HG02623 (cell line): ENCODE results near the gene MYH11.

Experiments
- ATAC-seq: cut with Tn5 transposase; IDR thresholded peaks from one replicate; pipeline ENCODE4 v1.9.1; 2021; ENCODE audit warnings: moderate library complexity; ENCODE audit not compliant: unreplicated experiment

Gene MYH11

DNA sequence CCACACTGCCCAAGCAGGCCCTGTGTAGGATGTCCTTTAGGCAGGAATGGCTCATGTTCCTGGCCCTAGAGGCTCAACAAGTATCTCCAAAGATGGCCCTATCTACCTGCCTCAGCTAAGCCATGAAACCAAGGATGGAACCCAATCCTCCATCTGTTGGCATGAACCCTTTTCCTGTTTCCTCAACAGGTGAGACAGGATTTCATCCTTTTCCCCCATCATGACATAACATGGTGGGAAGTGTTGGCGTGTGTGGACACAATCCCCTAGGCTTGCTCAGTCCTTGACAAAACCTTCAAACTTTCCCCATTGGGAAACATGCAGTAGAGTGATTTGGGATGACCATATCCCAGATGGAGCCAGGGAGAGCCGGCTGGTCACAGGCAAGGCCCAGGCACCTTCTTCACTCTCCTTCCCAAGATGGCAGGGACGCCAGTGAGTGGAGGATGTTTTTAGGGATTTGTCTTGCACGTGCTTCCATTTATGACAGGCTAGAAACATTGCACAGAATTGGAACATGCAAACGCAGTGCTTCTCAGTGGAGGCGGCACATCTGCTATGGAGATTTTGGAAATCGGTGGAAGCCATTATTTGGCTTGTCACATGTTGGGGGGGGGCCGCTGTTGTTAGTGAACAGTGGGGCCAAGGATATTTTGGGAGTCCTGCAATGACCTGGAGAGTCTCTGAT lies 77.0 kb downstream of the MYH11 start:
- ATAC-seq, result no peak

DNA sequence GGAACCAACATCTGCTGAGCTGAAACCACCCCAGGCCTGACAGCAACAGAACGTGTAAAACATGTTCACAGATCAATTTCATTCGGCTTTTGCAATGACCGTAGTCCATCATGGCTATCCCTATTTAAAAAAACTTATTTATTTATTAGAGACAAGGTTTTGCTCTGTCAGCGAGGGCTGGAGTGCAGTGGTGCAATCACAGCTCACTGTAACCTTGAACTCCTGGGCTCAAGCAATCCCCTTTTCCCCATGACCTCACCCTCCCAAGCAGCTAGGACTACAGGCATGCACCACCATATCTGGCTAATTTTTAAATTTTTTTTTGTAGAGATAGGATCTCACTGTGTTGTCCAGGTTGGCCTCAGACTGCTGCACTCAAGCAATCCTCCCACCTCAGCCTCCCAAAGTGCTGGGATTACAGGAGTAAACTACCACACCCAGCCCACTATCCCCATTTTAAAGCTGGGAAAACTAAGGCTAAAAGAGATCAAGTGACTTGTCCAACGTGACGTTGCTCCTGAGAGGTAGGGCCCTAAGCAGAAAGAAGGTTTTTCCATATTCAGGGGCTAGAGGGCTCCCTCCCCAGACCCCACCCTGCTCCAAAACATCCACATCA lies 77.7 kb downstream of the MYH11 start:
- ATAC-seq, result no peak

DNA sequence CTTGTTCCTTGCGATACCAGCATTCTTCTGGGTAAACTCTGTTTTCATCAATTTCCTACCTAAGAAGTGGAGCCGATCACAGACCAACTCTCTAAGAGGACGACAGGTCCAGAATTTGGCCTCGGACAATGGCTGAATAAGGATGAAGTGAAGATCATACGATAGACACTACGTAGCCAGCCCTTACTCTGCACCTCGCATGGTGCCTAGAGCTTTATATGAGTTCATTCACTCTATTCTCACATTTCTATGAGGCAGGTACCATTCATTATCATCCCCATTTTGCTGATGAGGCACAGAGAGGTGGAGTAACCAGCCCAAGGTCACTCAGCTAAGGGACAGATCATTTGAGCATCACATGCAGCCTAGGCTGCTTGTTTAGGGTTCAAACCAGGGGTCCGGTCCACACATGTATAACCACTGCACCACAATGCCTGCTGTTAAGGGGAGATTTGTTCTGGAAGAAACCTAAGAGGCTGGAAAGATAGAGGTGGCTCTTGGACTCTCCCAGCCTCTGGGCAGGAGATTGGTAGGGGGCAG lies 78.6 kb downstream of the MYH11 start:
- ATAC-seq, result no peak

DNA sequence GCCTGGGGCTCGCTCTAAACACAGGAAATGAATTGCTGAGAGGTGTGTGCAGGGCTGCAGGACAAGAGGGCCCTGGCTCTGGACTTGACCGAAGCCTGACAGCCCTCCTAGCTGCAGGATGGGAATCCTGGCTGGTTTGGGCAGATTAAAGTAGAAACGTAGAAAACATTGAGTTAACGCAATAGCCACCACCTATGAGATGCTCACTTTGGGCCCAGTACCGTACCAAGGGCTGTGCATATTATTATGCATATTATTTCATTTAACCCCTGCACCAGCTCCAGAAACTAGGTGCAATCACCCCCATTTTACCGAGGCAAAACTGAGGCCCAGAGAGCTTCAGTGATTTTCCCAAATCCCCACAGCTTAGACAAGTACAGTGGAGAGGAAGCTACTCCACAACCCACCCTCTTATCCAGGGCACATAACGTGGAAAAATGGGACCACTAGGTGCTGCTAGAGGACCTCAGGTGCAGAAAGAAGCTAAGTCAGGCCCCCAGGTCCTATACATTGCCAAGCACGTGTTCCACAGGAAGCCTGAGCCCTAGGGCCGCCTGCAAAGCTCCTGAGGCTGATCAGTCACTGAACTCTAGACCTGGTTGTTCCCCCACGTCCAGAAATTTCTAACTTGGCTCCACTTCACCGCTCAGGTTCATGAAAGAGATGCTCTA lies 79.2 kb downstream of the MYH11 start:
- ATAC-seq, result no peak

DNA sequence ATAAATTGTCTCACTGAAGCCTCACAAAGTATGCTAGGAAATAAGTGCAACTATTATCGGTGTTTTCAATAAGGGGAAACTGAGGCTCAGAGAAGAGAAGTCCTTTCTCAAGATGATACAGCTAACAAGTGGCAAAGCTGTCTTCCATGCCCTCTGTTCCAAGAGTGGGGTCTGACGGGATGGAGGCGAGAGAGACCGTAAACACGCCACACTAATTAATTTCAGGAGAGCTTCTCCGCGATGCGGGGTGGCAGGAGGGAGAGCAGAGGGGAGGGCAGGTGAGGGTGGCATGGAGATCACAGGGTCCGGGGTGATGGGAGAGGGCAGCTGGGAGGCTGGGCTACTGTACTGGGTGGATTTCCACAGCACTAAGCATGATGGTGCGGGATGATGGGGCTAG lies 80.3 kb downstream of the MYH11 start:
- no peak for ATAC-seq

DNA sequence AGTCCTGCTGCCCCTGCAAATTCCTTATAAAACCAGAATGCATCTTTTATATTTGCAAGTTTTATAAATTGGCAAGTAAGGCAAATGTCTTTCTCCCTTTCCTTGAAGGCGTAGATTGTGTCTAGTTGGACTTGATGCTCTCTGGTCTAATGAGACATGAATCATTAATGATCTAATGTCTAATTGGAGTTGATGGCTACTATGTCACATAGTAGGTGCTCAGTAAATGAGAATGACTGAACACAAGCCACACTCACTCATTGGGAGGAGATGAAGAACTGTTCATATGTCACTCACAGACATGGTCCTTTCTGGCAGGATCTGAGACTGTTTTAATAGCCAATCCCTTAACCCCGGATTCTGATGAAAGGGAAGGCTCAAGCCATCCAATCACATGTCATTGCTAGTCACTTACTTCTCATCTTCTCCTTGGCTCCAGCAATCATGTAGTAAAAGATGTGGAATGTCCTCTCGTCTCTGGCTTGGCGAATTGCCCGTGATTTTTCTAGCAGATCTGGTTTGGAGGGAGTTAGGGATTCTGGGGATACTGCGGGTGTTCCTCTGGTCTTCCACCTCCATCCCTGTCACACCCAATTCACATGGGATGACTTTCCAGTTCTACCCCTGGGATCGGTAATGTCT lies 81.0 kb downstream of the MYH11 start:
- no peak for ATAC-seq

DNA sequence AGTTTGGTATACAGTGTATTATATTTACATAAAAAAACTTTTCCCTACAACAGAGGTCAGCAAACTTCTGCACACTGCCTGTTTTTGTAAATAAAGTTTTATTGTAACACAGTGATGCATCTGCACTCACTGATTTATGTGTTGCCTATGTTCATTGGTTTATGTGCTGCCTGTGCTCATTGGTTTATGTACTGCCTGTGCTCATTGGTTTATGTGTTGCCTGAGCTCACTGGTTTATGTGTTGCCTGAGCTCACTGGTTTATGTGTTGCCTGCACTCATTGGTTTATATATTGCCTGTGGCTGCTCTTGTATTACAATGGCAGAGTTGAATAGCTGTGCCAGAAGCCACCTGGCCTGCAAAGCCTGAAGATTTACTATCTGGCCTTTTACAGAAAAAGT lies 81.6 kb downstream of the MYH11 start:
- ATAC-seq, result no peak

DNA sequence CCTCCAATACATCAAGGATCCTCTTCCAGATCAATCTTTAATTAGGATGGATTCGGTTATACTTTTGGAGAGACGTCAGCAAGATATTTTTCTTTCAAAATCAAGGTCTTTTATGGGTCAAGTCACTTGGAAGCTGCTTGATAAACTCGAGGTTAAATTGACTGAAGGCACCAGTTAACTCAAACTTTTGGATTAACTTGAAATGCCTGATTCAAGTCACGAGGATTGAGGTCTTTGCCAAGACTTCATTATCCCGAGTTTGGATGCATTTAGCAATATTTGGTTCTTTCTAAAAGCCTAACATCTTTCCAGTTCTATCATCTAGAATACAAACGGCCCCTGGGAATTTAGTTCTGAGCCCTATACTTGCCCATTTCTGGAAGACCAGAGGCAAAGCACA lies 82.9 kb downstream of the MYH11 start:
- no peak for ATAC-seq

DNA sequence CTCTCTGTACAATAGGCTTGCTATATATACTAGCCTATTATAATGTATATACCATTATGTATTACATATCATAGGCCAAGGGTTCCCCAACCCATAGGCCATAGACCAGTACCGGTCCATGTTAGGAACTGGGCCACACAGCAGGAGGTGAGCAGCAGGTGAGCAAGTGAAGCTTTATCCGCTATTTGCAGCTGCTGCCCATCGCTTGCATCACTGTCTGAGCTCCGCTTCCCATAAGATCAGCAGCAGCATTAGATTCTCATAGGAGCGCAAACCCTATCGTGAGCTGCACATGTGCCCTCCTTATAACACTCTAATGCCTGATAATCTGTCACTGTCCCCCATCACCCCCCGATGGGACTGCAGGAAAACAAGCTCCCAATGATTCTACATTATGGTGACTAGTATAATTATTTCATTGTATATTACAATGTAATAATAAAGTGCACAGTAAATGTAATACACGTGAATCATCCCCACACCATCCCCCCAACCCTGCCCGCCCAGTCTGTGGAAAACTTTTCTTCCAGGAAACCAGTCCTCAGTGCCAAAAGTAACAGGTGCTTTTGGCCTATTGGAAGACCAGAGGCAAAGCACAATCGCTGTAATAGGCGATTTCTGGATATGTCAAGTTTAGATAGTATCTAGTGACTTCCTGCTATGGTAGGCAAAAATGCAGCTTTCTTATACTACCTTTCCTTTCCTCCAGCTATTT lies 84.1 kb downstream of the MYH11 start:
- ATAC-seq, result no peak

DNA sequence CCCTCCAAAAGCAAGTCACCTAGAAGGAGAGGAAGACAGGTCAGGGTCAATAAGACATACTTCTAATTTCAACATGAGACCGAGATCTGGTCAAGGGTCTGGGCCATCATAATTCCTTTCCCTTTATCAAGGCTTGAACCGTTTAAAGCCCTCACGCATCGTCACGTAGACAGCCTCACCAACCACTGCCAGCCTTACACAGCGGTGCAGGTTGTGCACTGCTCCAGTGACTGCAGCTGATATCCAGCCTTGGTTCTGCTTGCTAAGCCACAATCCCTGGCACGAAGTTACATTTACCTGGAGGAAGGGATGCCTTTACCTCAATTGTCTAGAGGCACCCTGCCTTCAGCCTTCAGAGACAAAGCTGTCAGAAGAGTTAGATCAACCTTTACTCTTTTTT lies 85.1 kb downstream of the MYH11 start:
- no peak for ATAC-seq

DNA sequence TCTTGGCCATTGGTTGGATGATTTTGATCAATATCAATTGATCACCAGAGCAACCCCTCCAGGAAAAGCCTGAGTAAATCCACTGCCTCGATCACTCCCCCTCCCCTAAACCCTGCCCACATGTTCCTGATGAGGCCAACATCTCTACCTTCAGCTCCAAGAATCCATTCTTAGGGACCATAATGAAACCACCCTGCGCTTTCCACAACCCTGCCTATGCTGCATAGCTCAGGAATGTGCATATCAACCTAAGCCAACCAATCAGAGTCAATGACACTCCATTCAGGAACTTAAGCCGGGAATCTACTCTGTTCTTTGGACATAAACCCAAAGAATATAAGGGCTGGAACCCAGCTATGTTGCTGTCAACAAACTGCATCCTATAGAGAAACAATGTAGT lies 86.3 kb downstream of the MYH11 start:
- ATAC-seq, result no peak

DNA sequence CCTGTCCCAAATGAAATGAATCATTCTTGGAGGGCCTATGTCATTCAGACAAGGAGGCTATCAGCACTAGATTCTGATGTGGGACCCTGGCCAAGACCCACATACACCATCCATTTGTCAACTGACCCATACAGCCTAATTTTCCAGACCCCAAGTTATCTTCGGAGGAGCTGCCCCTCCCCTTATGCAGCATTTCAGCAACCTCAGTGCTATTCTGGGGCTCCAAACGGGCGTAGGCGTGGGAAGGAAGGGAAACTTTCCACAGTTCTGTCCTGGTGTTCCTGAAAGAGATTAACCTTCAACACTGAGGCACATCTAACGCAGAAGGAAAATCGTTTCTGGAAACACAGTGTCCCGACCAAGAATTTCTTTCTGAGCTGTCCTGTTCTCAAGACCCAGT lies 86.7 kb downstream of the MYH11 start:
- ATAC-seq, result no peak

DNA sequence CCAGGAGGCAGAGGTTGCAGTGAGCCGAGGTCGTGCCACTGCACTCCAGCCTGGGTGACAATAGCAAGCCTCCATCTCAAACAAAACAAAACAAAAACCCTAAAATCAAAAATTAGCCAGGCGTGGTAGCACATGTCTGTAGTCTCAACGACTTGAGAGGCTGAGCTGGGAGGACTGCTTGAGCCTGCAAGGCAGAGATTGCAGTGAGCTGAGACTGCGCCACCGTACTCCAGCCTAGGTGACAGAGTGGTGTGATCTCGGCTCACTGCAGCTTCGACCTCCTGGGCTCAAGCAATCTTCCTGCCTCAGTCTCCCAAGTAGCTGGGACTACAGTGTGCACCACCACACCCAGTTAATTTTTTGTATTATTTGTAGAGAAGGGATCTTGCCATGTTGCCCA lies 87.6 kb downstream of the MYH11 start:
- no peak for ATAC-seq

DNA sequence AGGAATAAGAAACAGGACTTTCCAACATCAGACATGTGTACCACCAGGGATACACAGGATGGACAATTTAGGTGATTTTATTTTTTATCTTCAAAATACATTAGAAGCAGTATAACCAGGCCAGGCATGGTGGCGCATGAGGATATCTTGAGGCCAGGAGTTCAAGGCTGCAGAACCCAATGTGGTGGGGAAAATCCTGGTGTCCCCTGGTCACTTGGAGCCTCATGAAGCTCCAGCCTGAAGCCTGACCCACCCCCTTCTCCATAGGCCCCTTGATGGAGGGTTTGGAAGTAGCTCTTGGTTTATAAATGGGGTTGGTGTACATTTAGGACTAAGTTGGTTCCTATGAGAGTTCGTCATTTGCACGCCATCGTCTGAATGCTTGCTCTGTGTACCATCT lies 88.6 kb downstream of the MYH11 start:
- no peak for ATAC-seq

DNA sequence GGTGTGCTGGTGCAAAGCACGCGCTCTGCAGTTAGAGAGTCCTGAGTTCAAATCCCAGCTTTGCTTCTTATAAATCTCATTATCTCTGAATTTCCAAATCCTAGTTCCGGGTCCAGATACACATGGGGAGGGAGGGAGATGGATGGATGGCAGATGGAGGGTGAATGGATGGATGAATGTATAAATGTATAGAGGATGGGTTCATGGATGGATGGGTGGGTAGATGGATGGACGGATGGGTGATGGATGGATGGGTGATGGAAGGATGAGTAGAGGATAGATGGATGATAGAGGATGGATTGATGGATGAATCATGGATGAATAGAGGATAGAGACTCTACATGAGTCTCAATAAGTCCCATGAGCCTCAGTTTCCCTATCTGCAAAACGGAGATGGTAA lies 89.9 kb downstream of the MYH11 start:
- no peak for ATAC-seq

DNA sequence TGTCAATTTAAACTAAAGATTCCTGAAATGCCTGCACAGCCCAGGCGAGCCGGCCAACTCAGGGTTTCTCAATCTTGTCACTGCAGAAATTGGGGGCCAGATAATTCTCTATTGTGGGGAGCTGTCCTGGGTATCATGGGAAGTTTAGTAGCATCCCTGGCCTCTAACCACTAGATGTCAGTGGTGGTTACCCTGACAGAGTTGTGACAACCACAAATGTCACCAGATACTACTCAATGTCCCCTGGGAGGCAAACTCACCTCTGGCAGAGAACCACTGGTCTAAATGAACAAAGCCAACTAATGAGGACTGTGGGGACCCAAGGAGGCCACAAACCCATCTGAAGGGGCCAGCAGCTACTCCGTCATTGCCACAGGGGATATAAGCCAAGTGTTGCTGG lies 90.9 kb downstream of the MYH11 start:
- ATAC-seq, result peak; percentile 57

DNA sequence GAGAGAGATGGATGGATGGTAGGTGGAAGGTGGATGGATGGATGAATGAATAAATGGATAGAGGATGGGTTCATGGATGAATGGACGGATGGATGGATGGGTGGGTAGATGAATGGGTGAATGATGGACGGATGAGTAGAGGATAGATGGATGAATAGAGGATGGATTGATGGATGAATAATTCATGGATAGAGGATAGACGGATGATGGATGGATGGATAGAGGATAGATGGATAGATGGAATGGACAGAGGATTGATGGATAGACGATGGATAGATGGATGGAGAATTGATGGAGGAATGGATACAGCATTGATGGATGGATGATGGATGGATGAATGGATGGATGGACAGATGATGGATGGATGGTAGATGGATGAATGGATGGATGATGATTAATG lies 91.7 kb downstream of the MYH11 start:
- ATAC-seq, result no peak

DNA sequence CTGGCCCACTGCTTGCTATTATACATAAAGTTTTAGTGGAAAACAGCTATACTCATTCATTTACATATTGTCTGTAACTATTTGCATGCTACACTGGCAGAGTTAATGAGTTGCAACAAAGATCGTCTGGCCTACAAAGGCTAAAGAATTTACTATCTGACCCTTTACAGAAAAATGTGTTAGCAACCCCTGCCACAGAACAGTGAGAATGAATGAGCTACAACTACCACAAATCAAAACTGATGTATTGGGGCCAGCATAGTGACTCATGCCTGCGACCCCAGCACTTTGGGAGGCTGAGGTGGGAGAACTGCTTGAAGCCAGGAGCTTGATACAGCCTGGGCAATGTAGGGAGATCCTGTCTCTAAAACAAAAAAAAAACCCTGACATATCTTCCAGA lies 92.7 kb downstream of the MYH11 start:
- ATAC-seq, result no peak

DNA sequence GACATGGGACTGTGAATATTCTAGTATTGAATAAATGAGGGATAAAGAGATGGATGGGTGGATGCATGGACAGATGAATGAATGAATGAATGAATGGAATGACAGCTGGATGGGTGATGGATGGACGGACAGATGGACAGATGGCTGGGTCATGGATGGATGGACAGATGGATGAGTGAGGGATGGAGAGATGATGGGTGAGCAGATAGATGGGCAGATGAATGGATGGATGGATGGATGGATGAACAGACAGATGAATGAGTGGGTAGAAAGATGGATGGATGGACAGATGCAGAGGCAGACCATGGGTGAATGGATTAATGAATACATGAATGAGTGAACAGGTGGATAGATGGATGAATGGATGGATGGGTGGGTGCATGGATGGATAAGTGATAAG lies 96.7 kb downstream of the MYH11 start:
- ATAC-seq, result no peak

DNA sequence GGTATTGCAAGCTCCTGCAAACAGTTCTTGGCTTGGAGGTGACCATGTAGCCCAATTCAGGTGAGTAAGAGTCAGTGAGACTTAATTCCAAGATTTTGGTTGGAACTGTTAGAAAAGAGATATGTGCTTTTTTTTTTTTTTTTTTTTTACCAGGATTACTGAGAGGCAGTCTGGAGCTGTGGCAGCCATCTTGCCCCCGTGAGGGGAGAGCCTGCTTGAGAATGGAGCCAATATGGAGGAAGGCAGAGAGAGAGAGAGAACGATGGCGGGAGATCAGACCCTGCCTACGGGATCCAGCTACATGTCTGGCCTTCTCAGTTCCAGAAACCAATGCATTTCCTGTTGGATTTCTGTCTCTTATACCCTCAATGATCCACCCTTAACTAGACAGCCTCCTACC lies 97.8 kb downstream of the MYH11 start:
- ATAC-seq, result no peak

DNA sequence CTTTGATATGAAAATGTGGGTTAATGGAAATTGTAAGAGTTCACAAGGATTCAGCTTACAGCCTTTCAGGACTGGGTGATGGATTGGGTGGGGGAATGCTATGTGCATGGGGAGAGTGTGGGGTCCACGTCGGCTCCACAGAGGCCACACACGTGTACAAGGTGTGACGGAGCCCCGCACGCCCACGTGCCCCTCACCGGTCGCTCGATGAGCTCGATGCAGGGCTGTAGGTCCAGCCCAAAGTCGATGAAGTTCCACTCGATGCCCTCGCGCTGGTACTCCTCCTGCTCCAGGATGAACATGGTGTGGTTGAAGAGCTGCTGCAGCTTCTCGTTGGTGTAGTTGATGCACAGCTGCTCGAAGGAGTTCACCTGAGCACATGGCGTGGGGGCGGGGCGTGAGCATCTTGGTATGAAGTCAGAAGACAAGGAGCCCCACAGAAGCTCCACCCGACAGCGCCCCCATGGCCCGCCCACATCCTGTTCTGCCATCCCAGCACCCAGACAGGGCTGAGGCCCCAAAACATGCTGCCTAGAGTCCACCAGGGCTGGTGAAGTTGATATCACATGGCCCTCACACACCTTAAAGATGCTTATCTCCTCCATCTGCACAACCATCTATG lies 99.1 kb downstream of the MYH11 start:
- no peak for ATAC-seq
